SK-N-SH treated with all-trans-retinoic acid at 6 μM for 48 hours (cell line): ENCODE data around the gene GUCY1B1.

Experiments
- ARNTL ChIP-seq: fragments of 450-650 bp; formaldehyde crosslinking; IDR thresholded peaks from 2 replicates; pipeline ENCODE4 v1.5.0; 2020; ENCODE audit warnings: low read depth, mild to moderate bottlenecking, moderate library complexity, borderline replicate concordance
- BACH2 ChIP-seq: fragments of 250-450 bp; sonication (Bioruptor Pico); IDR thresholded peaks from 2 replicates; pipeline ENCODE4 v1.9.0; 2021; ENCODE audit warnings: mild to moderate bottlenecking, borderline replicate concordance
- ESRRG ChIP-seq: fragments of 250-450 bp; sonication (Bioruptor Pico); IDR thresholded peaks from 2 replicates; pipeline ENCODE4 v1.6.1; 2021; ENCODE audit warnings: mild to moderate bottlenecking
- GLIS3 ChIP-seq: fragments of 250-450 bp; sonication (Bioruptor Pico); IDR thresholded peaks from 2 replicates; pipeline ENCODE4 v1.5.0; 2020; ENCODE audit warnings: mild to moderate bottlenecking, moderate library complexity
- RARB ChIP-seq: fragments of 250-450 bp; sonication (Bioruptor Pico); IDR thresholded peaks from 2 replicates; pipeline ENCODE4 v1.8.0; 2021; ENCODE audit warnings: mild to moderate bottlenecking, moderate library complexity
- TCF4 ChIP-seq: fragments of 250-450 bp; sonication (Bioruptor Pico); IDR thresholded peaks from 2 replicates; pipeline ENCODE4 v1.8.0; 2021; ENCODE audit warnings: mild to moderate bottlenecking, moderate library complexity, borderline replicate concordance
- TOX ChIP-seq: fragments of 250-450 bp; sonication (Bioruptor Pico); IDR thresholded peaks from 2 replicates; pipeline ENCODE4 v1.8.0; 2021; ENCODE audit warnings: mild to moderate bottlenecking, moderate library complexity, borderline replicate concordance
- ZFP30 ChIP-seq: fragments of 450-650 bp; formaldehyde crosslinking; IDR thresholded peaks from 2 replicates; pipeline ENCODE4 v1.5.0; 2022; ENCODE audit warnings: mild to moderate bottlenecking, moderate library complexity
- ZNF8 ChIP-seq: fragments of 450-650 bp; formaldehyde crosslinking; IDR thresholded peaks from 2 replicates; pipeline ENCODE4 v1.5.0; 2020; ENCODE audit warnings: mild to moderate bottlenecking, moderate library complexity
- TF ChIP-seq, protein P1 (sequence below): fragments of 250-450 bp; sonication (Bioruptor Pico); IDR thresholded peaks from 2 replicates; pipeline ENCODE4 v1.8.0; 2020; ENCODE audit warnings: mild to moderate bottlenecking, moderate library complexity, borderline replicate concordance
- TF ChIP-seq, protein P2 (sequence below): fragments of 250-450 bp; sonication (Bioruptor Pico); IDR thresholded peaks from 2 replicates; pipeline ENCODE4 v1.5.0; 2020; ENCODE audit warnings: mild to moderate bottlenecking, moderate library complexity

DNA sequence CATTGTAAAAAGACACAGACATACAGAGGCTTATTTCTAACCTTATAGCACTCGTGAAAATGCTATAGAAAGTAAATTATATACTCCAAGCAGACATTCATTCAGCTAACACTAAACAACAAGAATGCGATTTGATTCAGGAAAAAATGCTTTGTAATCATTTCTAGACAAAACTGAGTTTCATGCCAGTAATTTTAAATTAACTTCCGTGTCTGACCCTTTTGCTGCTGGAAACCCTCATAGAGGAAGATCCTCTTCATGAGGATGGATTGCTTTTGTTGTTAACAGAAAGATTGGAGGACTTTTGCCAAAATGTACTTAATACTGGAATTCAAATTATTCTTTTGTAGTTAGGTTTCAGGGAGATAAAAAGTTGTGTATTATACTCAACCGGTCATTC is 48.9 kb upstream of the GUCY1B1 start:
- TF ChIP-seq ARNTL (CRISPR knock-in tag) (no peak), BACH2 (no peak), ZFP30 (CRISPR knock-in tag) (no peak), RARB (CRISPR knock-in tag) (no peak), TCF4 (CRISPR knock-in tag) (no peak), TOX (CRISPR knock-in tag) (no peak), GLIS3 (CRISPR knock-in tag) (no peak), ZNF8 (CRISPR knock-in tag) (no peak), ESRRG (CRISPR knock-in tag) (no peak)
- TF ChIP-seq, protein P1, sequence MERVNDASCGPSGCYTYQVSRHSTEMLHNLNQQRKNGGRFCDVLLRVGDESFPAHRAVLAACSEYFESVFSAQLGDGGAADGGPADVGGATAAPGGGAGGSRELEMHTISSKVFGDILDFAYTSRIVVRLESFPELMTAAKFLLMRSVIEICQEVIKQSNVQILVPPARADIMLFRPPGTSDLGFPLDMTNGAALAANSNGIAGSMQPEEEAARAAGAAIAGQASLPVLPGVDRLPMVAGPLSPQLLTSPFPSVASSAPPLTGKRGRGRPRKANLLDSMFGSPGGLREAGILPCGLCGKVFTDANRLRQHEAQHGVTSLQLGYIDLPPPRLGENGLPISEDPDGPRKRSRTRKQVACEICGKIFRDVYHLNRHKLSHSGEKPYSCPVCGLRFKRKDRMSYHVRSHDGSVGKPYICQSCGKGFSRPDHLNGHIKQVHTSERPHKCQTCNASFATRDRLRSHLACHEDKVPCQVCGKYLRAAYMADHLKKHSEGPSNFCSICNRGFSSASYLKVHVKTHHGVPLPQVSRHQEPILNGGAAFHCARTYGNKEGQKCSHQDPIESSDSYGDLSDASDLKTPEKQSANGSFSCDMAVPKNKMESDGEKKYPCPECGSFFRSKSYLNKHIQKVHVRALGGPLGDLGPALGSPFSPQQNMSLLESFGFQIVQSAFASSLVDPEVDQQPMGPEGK (CRISPR knock-in tag), result no peak
- TF ChIP-seq, protein P2, sequence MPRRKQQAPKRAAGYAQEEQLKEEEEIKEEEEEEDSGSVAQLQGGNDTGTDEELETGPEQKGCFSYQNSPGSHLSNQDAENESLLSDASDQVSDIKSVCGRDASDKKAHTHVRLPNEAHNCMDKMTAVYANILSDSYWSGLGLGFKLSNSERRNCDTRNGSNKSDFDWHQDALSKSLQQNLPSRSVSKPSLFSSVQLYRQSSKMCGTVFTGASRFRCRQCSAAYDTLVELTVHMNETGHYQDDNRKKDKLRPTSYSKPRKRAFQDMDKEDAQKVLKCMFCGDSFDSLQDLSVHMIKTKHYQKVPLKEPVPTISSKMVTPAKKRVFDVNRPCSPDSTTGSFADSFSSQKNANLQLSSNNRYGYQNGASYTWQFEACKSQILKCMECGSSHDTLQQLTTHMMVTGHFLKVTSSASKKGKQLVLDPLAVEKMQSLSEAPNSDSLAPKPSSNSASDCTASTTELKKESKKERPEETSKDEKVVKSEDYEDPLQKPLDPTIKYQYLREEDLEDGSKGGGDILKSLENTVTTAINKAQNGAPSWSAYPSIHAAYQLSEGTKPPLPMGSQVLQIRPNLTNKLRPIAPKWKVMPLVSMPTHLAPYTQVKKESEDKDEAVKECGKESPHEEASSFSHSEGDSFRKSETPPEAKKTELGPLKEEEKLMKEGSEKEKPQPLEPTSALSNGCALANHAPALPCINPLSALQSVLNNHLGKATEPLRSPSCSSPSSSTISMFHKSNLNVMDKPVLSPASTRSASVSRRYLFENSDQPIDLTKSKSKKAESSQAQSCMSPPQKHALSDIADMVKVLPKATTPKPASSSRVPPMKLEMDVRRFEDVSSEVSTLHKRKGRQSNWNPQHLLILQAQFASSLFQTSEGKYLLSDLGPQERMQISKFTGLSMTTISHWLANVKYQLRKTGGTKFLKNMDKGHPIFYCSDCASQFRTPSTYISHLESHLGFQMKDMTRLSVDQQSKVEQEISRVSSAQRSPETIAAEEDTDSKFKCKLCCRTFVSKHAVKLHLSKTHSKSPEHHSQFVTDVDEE (CRISPR knock-in tag), result no peak
